Natural killer cell (primary cell): ENCODE measurements around the gene SIRT5. TPM values are rescaled to one million over a fixed set of nuclear protein-coding genes. Genes with fewer than 3 reads are reported as not detected.

ENCODE experiments used
- ATAC-seq, 3 donors: fragments of 150-1000 bp in 2 of 3; fragments of 200-7000 bp in 1 of 3; cut with Tn5 transposase; 1 replicate in 1 of 3; 2 replicates in 2 of 3; pipeline ENCODE4 v1.10.0; 2021; ENCODE audit warnings: mild to moderate bottlenecking in 2 of 3, moderate library complexity in 2 of 3
- DNase-seq, 2 donors: peaks; one replicate each; pipeline versions ENCODE4 v3.0.0 to v3.0.0-alpha.2; 2013 to 2021; ENCODE audit warnings: mixed read lengths in 1 of 2
- H3K27ac ChIP-seq: one replicate; pipeline ENCODE4 v1.5.1; 2013; ENCODE audit warnings: mild to moderate bottlenecking, low read length
- H3K27me3 ChIP-seq: one replicate; pipeline ENCODE4 v1.6.1; 2013; ENCODE audit warnings: low read length; ENCODE audit not compliant: control insufficient read depth, insufficient read depth
- H3K36me3 ChIP-seq: one replicate; pipeline ENCODE4 v1.6.1; 2013; ENCODE audit warnings: low read length; ENCODE audit not compliant: control insufficient read depth, insufficient read depth
- H3K4me1 ChIP-seq: one replicate; pipeline ENCODE4 v1.6.1; 2013; ENCODE audit warnings: low read length; ENCODE audit not compliant: control insufficient read depth, insufficient read depth
- H3K4me3 ChIP-seq: one replicate; pipeline ENCODE4 v1.5.1; 2013; ENCODE audit warnings: low read length
- H3K9me3 ChIP-seq: one replicate; pipeline ENCODE4 v1.6.1; 2013; ENCODE audit warnings: low read length; ENCODE audit not compliant: control insufficient read depth, insufficient read depth
- H3K27ac Mint-ChIP-seq, 2 donors: one replicate each; pipeline ENCODE4 v1.8.0; 2022; ENCODE audit warnings: mild to moderate bottlenecking in 2 of 2, mixed read lengths in 2 of 2, moderate library complexity in 1 of 2
- H3K27me3 Mint-ChIP-seq, 2 donors: one replicate each; pipeline ENCODE4 v1.8.0; 2022; ENCODE audit warnings: low read depth in 2 of 2, mixed read lengths in 2 of 2
- H3K36me3 Mint-ChIP-seq: one replicate; pipeline ENCODE4 v1.8.0; 2022; ENCODE audit warnings: mixed read lengths
- H3K4me1 Mint-ChIP-seq, 2 donors: one replicate each; pipeline ENCODE4 v1.8.0; 2022; ENCODE audit warnings: mixed read lengths in 2 of 2
- H3K4me3 Mint-ChIP-seq: one replicate; pipeline ENCODE4 v1.8.0; 2022; ENCODE audit warnings: mild to moderate bottlenecking, moderate library complexity, mixed read lengths
- H3K9me3 Mint-ChIP-seq, 2 donors: one replicate each; pipeline ENCODE4 v1.8.0; 2022; ENCODE audit warnings: mixed read lengths in 2 of 2
- WGBS: methylation state at CpG from one replicate; pipeline ENCODE4 v1.1.7; 2013; ENCODE audit warnings: missing lambda C conversion rate; ENCODE audit not compliant: insufficient coverage; 5-methylcytosine and 5-hydroxymethylcytosine counted together
- intact Hi-C: fragments of 100-400 bp; cut with micrococcal nuclease; formaldehyde crosslinking; loops from one replicate; pipeline ENCODE4 v1.14.2; 2022
- total RNA-seq, 4 donors: library from RNA; stranded (reverse); fragments of 120-200 nt in 1 of 4; gene quantifications; one replicate each; pipeline versions ENCODE4 v1.2.3 to v1.2.4, GENCODE V29; 2013 to 2022
- TF ChIP-seq, protein P1 (sequence below): fragments of 200-600 bp; IDR thresholded peaks from one replicate; pipeline ENCODE4 v1.8.0; 2022; ENCODE audit warnings: antibody characterized with exemption

SIRT5 gene
- total RNA-seq, 3 donors from 2014 or later (not counting 1 experiment from before 2014, with no cell fraction given), result 8.8 to 13.9 (median 12.2) TPM

DNA sequence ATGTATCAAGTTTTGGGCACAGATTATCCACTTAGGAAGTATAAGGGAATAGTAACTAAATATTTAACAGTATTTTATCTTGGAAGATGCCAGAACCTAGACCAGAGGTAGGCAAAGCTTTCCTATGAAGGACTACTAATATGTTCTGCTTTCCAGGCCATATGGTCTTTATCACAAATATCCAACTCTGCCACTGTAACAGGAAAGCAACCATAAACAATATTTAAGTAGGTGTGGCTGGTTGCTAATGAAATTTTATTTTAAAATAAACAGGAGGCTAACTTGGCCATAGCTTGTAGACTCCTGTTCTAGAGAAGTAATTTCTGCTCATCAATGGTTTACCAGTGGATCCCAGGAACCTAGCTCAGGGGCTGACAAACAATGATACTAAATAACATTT lies 80.1 kb downstream of the SIRT5 start:
- H3K4me1 Mint-ChIP-seq, result peaks cover 18 to 20% of the 10 kb centered on the region in 2 donors
- Histone ChIP-seq H3K27me3 (no peaks in the 10 kb centered on the region), H3K9me3 (no peaks in the 10 kb centered on the region), H3K27ac (no peak overlapping the region), H3K36me3 (peaks cover 15% of the 10 kb centered on the region), H3K4me1 (no peaks in the 10 kb centered on the region), H3K4me3 (no peak overlapping the region)
- H3K27me3 Mint-ChIP-seq, result no peaks in the 10 kb centered on the region
- no peak for DNase-seq
- intact Hi-C loops, result no loop called here
- H3K36me3 Mint-ChIP-seq, result no peaks in the 10 kb centered on the region
- TF ChIP-seq, protein P1, sequence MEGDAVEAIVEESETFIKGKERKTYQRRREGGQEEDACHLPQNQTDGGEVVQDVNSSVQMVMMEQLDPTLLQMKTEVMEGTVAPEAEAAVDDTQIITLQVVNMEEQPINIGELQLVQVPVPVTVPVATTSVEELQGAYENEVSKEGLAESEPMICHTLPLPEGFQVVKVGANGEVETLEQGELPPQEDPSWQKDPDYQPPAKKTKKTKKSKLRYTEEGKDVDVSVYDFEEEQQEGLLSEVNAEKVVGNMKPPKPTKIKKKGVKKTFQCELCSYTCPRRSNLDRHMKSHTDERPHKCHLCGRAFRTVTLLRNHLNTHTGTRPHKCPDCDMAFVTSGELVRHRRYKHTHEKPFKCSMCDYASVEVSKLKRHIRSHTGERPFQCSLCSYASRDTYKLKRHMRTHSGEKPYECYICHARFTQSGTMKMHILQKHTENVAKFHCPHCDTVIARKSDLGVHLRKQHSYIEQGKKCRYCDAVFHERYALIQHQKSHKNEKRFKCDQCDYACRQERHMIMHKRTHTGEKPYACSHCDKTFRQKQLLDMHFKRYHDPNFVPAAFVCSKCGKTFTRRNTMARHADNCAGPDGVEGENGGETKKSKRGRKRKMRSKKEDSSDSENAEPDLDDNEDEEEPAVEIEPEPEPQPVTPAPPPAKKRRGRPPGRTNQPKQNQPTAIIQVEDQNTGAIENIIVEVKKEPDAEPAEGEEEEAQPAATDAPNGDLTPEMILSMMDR, result no peak
- H3K27ac Mint-ChIP-seq, result no peak overlapping the region
- no peak overlapping the region for H3K4me3 Mint-ChIP-seq
- no peaks in the 10 kb centered on the region for H3K9me3 Mint-ChIP-seq
- ATAC-seq, result no peak

DNA sequence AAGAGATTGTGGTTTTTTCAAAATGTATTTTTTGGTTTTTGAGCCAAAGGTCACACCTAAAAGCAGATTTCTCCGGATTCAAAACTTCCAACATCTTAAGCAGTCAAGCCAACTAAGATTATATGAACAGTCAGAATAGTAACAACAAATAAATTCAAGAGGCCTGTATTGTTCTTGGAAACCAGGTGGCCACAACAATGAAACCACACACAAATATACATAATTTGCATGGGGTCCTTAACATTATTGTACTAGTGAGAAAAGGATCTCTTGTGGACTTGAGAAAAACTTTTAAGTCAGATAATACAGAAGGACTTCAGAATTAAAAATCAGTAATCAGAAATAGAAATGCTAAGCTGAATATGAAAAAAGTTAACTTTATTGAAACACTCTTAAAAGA lies 81.3 kb downstream of the SIRT5 start:
- DNase-seq, result no peak
- no peaks in the 10 kb centered on the region for H3K27me3 Mint-ChIP-seq
- Histone ChIP-seq H3K36me3 (peaks cover 15% of the 10 kb centered on the region), H3K9me3 (no peaks in the 10 kb centered on the region), H3K4me3 (no peak overlapping the region), H3K4me1 (peaks cover 5% of the 10 kb centered on the region), H3K27me3 (no peaks in the 10 kb centered on the region), H3K27ac (no peak overlapping the region)
- no peaks in the 10 kb centered on the region for H3K9me3 Mint-ChIP-seq
- no peak overlapping the region for H3K27ac Mint-ChIP-seq
- intact Hi-C loops, result no loop called here
- TF ChIP-seq, protein P1, result no peak
- WGBS, result no CpG with 5 or more reads among the region's 1 CpG
- H3K4me1 Mint-ChIP-seq, result peaks cover 26 to 27% of the 10 kb centered on the region in 2 donors
- no peak for ATAC-seq
- no peak overlapping the region for H3K4me3 Mint-ChIP-seq
- H3K36me3 Mint-ChIP-seq, result no peaks in the 10 kb centered on the region

DNA sequence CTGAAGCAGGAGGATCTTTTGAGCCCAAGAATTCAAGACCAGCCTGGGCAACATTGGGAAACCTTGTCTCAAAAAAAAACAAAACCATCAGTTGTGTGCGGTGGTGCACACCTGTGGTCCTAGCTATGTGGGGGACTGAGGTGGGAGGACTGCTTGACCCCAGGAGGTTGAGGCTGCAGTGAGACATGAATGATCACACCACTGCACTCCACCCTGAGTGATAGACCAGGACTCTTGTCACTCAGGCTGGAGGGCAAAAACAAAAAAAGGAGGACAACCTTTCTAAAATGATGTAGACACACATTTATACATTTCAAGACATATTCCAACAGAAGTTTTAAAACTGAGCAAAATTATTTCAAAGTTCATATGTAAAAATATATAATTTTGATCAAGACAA lies 85.9 kb downstream of the SIRT5 start:
- whole genome bisulfite sequencing, result 75% methylated on average over 1 of the region's 1 CpG
- no peak for ATAC-seq

DNA sequence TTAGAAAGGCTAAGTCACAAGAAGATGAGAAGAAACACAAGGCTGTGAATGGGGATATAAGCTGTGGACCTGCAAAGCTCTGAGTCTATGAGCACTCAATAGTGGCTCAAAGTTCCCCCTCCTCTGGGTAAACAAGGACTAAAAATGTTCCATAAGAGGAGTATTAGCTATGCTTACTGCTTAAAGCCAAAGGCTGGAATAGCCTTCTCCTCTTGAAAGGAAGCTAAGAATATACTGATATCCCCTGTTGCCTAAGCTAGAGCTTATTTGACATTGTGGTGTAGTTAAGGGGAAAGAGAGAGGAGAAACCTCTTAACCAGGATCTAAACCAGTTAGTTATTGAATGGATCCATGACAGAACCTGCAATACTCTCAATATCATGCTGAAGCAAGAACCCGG lies 86.5 kb downstream of the SIRT5 start:
- Mint-ChIP-seq H3K4me3 (no peak overlapping the region), H3K36me3 (no peaks in the 10 kb centered on the region), H3K4me1 (peaks cover 68 to 72% of the 10 kb centered on the region in 2 donors), H3K27ac (peak overlapping the region; percentile 76 to 77), H3K27me3 (no peaks in the 10 kb centered on the region), H3K9me3 (no peaks in the 10 kb centered on the region)
- no CpG with 5 or more reads among the region's 1 CpG for WGBS
- TF ChIP-seq, protein P1, result no peak
- peaks cover 5% of the 10 kb centered on the region for H3K4me1 ChIP-seq
- intact Hi-C loops, result no loop called here
- H3K4me3 ChIP-seq, result no peak overlapping the region
- H3K36me3 ChIP-seq, result peaks cover 4% of the 10 kb centered on the region
- no peak overlapping the region for H3K27ac ChIP-seq
- H3K9me3 ChIP-seq, result no peaks in the 10 kb centered on the region
- ATAC-seq (no peak), DNase-seq (no peak)
- H3K27me3 ChIP-seq, result no peaks in the 10 kb centered on the region

More for the DNA sequence above, 85.9 kb downstream of the SIRT5 start:
- H3K4me3 ChIP-seq, result no peak overlapping the region
- H3K36me3 ChIP-seq, result peaks cover 4% of the 10 kb centered on the region
- no peak overlapping the region for H3K27ac ChIP-seq
- no peaks in the 10 kb centered on the region for H3K27me3 ChIP-seq
- Mint-ChIP-seq H3K4me3 (no peak overlapping the region), H3K27me3 (no peaks in the 10 kb centered on the region), H3K4me1 (peaks cover 62 to 66% of the 10 kb centered on the region in 2 donors), H3K9me3 (no peaks in the 10 kb centered on the region), H3K36me3 (no peaks in the 10 kb centered on the region), H3K27ac (peak overlapping the region; percentile 27 to 76)
- peaks cover 5% of the 10 kb centered on the region for H3K4me1 ChIP-seq
- TF ChIP-seq, protein P1, result no peak
- DNase-seq, result no peak
- intact Hi-C loops, result no loop called here
- no peaks in the 10 kb centered on the region for H3K9me3 ChIP-seq
